Activated CD8-positive, alpha-beta memory T cell treated with anti-CD3 and anti-CD28 coated beads, Interleukin-2, amount 10 ng/mL, durations not matched to agents 7 days and 5 days (primary cell): ENCODE data around the gene GRID1. TPM values are rescaled to one million over a fixed set of nuclear protein-coding genes. Genes with fewer than 3 reads are reported as not detected.
"Not testable (repeated sequence)": the region's sequence is repeated elsewhere in the genome, so short reads cannot be mapped to it uniquely, and the experiment has no call there.

Experiments
- ATAC-seq: fragments of 150-1000 bp; cut with Tn5 transposase; one replicate; pipeline ENCODE4 v1.10.0; 2021; ENCODE audit warnings: moderate library complexity
- CTCF ChIA-PET: fragments of 350-600 bp; sonication (Branson Sonifier 250); formaldehyde crosslinking; loops from one replicate; lab custom pipeline; 2021; ENCODE audit warnings: antibody characterized with exemption; lab: Charles Lee
- DNase-seq: peaks from one replicate; pipeline ENCODE4 v3.0.0-alpha.2; 2020
- H3K27ac Mint-ChIP-seq: one replicate; pipeline ENCODE4 v1.8.0; 2021; ENCODE audit warnings: mild to moderate bottlenecking, mixed read lengths
- H3K27me3 Mint-ChIP-seq: one replicate; pipeline ENCODE4 v1.8.0; 2021; ENCODE audit warnings: mixed read lengths
- H3K36me3 Mint-ChIP-seq: one replicate; pipeline ENCODE4 v1.8.0; 2021; ENCODE audit warnings: mild to moderate bottlenecking, mixed read lengths
- H3K4me1 Mint-ChIP-seq: one replicate; pipeline ENCODE4 v1.8.0; 2021; ENCODE audit warnings: mixed read lengths
- H3K4me3 Mint-ChIP-seq: one replicate; pipeline ENCODE4 v1.8.0; 2021; ENCODE audit warnings: mild to moderate bottlenecking, moderate library complexity, mixed read lengths
- H3K9me3 Mint-ChIP-seq: one replicate; pipeline ENCODE4 v1.8.0; 2022; ENCODE audit warnings: low read depth, mixed read lengths
- total RNA-seq, 2 experiments: library from RNA; stranded (reverse); gene quantifications; one replicate each; pipeline ENCODE4 v1.2.3, GENCODE V29; 2021

GRID1 gene
- total RNA-seq, 2 experiments from 2014 or later, result not detected

DNA sequence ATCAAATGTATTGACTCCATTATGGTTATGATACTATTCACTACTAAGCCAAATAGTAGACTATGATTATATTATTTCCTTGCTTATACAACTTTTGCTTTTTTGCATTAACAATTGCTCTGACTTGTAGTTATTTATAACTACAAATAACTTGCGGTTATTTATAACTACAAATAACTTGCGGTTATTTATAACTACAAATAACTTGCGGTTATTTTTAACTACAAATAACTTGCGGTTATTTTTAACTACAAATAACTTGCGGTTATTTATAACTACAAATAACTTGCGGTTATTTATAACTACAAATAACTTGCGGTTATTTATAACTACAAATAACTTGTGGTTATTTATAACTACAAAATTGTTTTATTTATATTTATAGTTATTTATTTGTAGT, 436.6 kb downstream of the GRID1 start:
- H3K27ac Mint-ChIP-seq, H3K4me1 Mint-ChIP-seq, DNase-seq, H3K27me3 Mint-ChIP-seq, H3K9me3 Mint-ChIP-seq, H3K36me3 Mint-ChIP-seq, ATAC-seq, CTCF ChIA-PET, H3K4me3 Mint-ChIP-seq: not testable (repeated sequence)

DNA sequence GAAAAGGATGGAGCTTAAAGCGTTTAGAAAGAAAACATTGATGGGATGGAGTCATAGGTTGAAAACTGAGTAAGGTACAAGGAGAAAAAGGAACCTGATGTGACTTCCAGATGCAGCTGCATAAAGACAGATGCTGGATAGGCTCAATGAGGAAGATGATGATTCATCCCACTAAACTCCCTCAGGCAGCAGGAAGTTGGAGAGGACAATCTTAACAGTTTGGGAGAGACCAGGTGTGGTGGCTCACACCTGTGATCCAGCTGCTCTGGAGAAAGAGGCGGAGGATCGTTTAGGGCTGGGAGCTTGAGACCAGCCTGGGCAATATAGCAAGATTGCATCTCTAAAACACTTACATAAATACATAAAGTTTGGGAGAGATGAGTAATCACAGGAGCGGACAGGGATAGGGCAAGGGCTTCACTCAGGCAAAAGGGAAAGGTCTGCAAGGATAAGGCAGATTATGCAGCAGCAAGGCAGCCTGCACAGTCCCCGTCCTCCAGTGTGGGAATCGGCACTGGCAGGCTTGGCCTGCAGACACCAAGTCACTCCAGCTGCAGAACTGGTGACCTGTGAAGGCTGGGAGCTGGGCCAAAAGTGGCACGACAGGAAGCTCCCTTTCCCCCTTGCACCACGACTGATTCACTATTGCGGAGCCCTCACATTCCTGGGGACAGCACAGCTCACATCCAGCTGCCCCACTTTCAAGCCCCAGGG, 438.5 kb downstream of the GRID1 start:
- no peak for DNase-seq
- H3K4me3 Mint-ChIP-seq, result no peak overlapping the region
- ATAC-seq, result no peak
- H3K4me1 Mint-ChIP-seq, result no peaks in the 10 kb centered on the region
- CTCF ChIA-PET, result no interaction called here
- H3K27ac Mint-ChIP-seq, result no peak overlapping the region
- no peaks in the 10 kb centered on the region for H3K27me3 Mint-ChIP-seq
- H3K9me3 Mint-ChIP-seq, result no peaks in the 10 kb centered on the region
- no peaks in the 10 kb centered on the region for H3K36me3 Mint-ChIP-seq

DNA sequence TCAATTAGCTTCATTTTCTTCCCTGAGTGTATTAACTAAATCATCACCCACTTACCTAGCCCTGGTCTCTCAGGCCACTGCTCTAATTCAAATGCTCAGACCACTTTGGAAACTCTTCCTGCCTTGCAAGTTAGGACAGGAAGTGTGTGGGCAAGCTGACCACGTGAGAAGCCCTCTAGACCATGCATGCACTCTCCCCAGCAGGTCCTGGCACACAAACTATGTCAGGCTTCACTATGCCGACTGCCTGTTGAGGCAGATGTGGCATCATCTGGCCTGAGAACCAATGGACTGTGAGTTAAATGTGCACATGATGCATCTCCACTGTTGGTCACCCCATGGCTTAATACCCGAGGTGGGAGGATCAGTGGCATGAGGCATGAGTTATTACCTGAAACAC, 439.6 kb downstream of the GRID1 start:
- CTCF ChIA-PET, result no interaction called here
- ATAC-seq, result no peak
- Mint-ChIP-seq H3K27ac (no peak overlapping the region), H3K4me1 (no peaks in the 10 kb centered on the region), H3K27me3 (no peaks in the 10 kb centered on the region), H3K9me3 (no peaks in the 10 kb centered on the region), H3K36me3 (no peaks in the 10 kb centered on the region), H3K4me3 (no peak overlapping the region)
- no peak for DNase-seq

DNA sequence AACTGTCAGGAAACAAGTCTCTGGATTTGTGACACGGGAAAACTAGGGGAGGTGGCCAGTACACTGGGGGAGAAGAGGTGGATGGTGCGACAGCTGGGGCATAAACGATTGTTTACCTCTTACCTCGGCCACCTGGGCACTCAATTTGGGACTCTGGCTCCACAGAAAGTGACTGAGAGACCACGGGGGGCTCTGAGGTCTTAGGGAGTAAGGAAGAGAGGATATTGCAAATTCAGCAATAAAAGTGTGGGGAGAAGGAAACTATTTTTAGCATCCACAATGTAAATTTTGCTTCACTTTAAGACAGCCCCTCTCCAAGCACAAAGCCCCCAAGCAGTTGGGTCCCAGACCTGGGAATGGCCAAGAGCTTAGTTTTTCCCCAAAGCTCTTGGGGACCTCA, 440.5 kb downstream of the GRID1 start:
- CTCF ChIA-PET, result no interaction called here
- no peaks in the 10 kb centered on the region for H3K9me3 Mint-ChIP-seq
- ATAC-seq, result no peak

DNA sequence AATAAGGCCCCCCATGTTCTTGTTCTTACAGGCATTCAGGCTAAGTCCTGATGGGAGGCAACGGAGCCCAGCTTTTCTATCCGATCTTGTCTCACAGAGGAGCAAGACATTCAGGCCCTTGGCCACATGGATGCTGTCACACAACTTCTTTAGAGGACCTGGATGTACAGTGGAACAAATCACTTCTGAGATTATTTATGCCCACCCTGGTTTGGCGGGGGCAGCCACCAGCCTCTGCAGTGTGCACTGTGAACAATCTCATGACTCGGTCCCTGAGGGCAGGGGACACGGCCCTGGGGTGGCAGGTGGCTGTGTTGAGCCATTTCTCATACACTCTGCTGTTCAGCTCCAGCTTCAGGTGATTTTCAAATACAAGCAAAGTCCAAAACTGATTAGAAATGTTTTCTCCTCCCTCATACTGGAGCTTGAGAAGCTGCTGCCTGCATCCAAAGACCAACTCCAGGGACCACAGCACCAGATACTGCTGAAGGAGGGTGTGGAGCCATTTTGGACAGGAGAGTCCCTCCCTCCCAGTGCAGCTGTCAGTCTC, 441.3 kb downstream of the GRID1 start:
- H3K27me3 Mint-ChIP-seq, result no peaks in the 10 kb centered on the region
- no peak for DNase-seq
- no peaks in the 10 kb centered on the region for H3K4me1 Mint-ChIP-seq
- H3K36me3 Mint-ChIP-seq, result no peaks in the 10 kb centered on the region
- ATAC-seq, result no peak
- CTCF ChIA-PET, result no interaction called here
- H3K27ac Mint-ChIP-seq, result no peak overlapping the region
- H3K9me3 Mint-ChIP-seq, result no peaks in the 10 kb centered on the region
- H3K4me3 Mint-ChIP-seq, result no peak overlapping the region

More for the DNA sequence above, 440.5 kb downstream of the GRID1 start:
- no peak for DNase-seq
- H3K4me1 Mint-ChIP-seq, result no peaks in the 10 kb centered on the region
- H3K27ac Mint-ChIP-seq, result no peak overlapping the region
- H3K4me3 Mint-ChIP-seq, result no peak overlapping the region
- no peaks in the 10 kb centered on the region for H3K27me3 Mint-ChIP-seq
- no peaks in the 10 kb centered on the region for H3K36me3 Mint-ChIP-seq

DNA sequence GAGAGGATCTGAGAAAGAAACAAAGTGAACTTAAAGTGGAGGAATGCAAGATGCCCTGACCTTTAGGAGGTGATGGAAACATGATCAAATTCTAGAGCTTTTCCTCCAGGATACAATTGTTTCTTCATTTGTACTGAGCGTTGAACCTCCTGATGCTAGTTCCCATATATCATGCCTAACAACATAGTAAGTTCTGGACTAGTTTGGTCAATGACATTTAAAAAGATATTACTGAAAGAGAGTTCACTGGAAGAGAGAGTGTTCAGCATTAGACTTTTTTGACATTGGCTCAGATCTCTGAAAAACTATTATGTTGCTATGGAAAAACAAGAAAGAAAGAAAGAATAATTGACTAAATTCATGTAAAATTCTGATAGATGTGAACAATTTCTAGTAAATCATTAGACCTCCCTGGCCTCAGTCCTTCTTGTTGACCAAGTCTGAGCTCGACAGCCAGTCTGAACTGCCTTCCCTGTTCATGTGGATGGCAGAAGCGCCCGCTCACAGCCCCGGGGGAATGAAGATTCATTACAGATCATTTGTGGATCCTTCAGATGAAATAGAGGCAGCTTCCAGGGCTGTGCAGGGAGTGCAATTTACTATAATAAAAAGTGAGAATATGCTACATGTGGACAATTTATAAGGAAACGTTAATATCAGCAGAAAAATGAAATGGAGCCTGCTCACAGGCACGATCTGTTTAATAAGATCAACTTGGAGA, 442.1 kb downstream of the GRID1 start:
- ATAC-seq, result no peak
- CTCF ChIA-PET, result no interaction called here
- no peaks in the 10 kb centered on the region for H3K27me3 Mint-ChIP-seq
- no peak for DNase-seq
- no peak overlapping the region for H3K27ac Mint-ChIP-seq
- no peaks in the 10 kb centered on the region for H3K9me3 Mint-ChIP-seq
- H3K4me1 Mint-ChIP-seq, result no peaks in the 10 kb centered on the region
- no peaks in the 10 kb centered on the region for H3K36me3 Mint-ChIP-seq
- no peak overlapping the region for H3K4me3 Mint-ChIP-seq

DNA sequence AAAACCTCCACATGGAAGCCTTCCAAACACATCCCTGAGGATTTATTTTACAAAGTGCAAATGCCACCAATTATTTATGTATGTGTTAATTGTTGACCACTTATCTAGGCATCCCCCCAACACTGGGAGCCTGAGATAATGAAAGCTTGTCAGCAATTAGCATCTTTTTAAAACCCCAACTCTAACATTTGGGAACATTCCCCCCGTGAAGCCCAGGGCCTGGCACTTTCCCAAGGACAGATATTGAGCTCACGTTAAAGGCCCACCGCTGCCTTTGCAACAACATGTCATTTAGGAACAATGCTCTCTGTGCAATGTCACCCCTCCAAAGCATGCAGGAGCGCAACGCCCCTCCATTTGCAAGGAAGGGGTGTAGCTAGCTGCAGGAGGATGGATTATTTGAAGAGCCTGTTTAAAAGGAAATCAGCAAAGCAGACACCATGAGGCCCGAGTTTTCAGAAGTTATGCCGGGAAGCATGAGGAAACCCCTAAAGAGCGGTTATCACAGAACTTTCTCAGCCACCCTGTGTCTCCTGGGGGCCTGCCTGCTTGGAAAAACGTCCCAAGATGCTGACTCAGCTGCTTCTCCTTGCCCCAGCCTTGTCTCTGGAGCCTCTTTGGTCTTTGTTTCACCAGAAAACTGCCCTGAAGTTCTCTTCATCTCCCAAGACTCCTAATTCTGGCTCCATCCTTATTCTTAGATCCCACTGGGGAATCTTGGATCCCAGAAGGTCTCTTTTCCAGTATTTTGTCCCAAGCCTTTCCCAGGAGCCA, 444.1 kb downstream of the GRID1 start:
- Mint-ChIP-seq H3K4me1 (no peaks in the 10 kb centered on the region), H3K36me3 (no peaks in the 10 kb centered on the region), H3K9me3 (no peaks in the 10 kb centered on the region), H3K27me3 (no peaks in the 10 kb centered on the region), H3K4me3 (no peak overlapping the region), H3K27ac (no peak overlapping the region)
- DNase-seq (peak; percentile 2), ATAC-seq (no peak)
- CTCF ChIA-PET, result no interaction called here

DNA sequence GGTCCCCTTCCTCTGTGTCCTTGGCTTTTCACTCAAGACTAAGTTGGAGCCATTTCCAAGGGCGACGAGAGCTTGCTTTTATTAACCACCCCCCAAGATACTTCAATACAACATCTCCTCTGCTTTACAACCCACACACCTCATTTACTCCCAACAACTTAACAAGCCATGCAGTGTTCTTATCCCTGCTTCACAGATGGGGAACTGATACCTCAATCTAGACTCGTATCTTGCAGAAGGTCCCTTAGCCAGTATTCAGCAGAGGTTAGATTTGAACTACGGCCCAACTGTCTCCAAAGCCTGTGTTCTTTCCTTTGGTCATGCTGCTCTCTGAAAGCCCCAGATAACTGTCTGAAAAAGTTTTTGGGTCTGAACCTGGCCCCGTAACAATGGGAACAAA, 444.8 kb downstream of the GRID1 start:
- no peaks in the 10 kb centered on the region for H3K9me3 Mint-ChIP-seq
- H3K4me3 Mint-ChIP-seq, result no peak overlapping the region
- ATAC-seq (no peak), DNase-seq (peak; percentile 30)
- no peaks in the 10 kb centered on the region for H3K36me3 Mint-ChIP-seq
- no peaks in the 10 kb centered on the region for H3K4me1 Mint-ChIP-seq
- no peaks in the 10 kb centered on the region for H3K27me3 Mint-ChIP-seq
- CTCF ChIA-PET, result no interaction called here
- H3K27ac Mint-ChIP-seq, result no peak overlapping the region

DNA sequence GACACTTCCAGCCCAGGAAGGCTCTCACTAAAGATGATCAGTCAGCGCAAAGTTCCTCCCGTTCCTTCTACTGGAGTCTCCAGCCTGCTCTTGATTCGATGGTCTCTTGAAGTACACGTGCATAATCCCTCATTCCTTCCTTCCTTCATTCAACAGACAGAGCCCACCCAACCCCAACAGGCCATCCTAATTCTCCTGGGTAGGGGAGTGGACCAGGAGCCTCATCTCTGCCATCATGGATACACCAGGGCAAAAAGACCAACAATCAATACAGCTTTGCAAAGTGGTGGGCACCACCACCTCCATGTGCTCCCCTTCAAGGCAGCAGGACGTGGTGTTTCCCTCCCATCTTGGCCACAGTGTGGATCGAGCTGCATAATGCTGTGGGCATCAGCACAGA, 446.3 kb downstream of the GRID1 start:
- ATAC-seq (no peak), DNase-seq (no peak)
- no peaks in the 10 kb centered on the region for H3K27me3 Mint-ChIP-seq
- no peak overlapping the region for H3K27ac Mint-ChIP-seq
- H3K4me3 Mint-ChIP-seq, result no peak overlapping the region
- no peaks in the 10 kb centered on the region for H3K4me1 Mint-ChIP-seq
- CTCF ChIA-PET, result no interaction called here
- no peaks in the 10 kb centered on the region for H3K36me3 Mint-ChIP-seq
- no peaks in the 10 kb centered on the region for H3K9me3 Mint-ChIP-seq

DNA sequence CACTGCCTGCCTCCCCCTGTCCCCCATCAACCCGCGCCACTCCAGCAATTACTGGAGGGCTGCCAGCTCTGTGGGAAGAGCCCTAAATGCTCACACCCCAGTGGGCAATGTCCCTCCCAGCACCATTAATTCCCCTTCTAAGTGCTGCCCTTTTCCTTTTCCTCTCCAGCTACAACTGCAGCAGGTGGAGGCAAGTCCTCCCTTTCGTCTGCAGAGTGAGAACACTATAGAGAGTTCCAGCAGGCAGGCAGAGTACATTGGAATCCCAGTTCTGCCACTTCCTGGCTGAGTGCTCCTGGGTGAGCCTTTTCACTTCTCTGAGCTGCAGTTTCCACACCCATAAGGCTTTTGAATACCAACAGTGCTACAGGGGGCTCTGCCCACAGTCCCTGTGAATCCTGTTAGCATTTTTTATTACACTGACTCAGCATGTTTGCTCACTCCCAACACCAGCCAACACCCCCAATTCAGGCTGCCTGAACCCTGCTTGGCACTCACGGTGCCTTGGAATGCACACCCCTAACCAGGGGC, 447.0 kb downstream of the GRID1 start:
- Mint-ChIP-seq H3K27me3 (no peaks in the 10 kb centered on the region), H3K27ac (no peak overlapping the region), H3K4me3 (no peak overlapping the region), H3K4me1 (no peaks in the 10 kb centered on the region), H3K9me3 (no peaks in the 10 kb centered on the region), H3K36me3 (no peaks in the 10 kb centered on the region)
- ATAC-seq (no peak), DNase-seq (peak; percentile 22)
- CTCF ChIA-PET, result no interaction called here

DNA sequence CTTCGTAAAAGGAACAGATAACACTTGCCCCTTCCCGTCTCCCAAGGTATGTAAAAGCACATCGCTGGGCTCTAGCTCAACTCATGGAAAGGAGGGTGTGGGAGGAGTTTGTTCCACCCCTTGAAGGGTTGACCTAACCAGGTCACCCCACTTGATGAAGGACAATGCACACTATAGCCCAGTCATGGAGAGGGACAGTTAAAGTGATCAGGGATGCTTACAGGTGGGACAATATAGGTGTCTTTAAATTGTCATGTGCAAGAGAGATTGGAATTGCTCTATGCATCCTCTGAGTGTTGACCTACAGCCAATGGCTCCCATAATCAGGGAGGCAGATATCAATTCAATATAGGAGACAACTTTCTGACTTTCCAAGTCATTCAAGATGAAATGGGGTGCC, 448.2 kb downstream of the GRID1 start:
- Mint-ChIP-seq H3K4me1 (no peaks in the 10 kb centered on the region), H3K36me3 (no peaks in the 10 kb centered on the region), H3K9me3 (no peaks in the 10 kb centered on the region), H3K27me3 (no peaks in the 10 kb centered on the region), H3K4me3 (no peak overlapping the region), H3K27ac (no peak overlapping the region)
- ATAC-seq, result no peak
- CTCF ChIA-PET, result no interaction called here
- DNase-seq, result no peak

DNA sequence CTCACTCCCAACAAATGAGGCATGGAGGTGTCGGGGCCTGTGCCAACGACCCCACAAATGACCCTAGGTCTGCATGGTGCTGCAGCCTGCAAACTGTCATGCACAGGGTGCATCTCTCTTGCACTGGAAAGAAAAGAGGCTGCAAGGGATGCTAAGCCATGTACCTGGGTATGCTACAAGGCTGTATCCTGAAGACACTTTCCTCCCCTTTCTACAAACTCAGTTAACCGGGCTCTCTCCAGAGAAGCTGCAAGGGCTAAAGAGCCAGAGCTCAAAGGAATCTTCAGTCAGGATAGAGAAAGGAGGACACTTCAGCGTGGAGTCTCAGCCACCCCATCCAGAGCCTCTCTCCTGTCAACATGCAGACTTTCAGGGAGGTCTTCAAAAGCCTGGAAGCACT, 449.0 kb downstream of the GRID1 start:
- Mint-ChIP-seq H3K4me3 (no peak overlapping the region), H3K4me1 (no peaks in the 10 kb centered on the region), H3K27me3 (no peaks in the 10 kb centered on the region), H3K9me3 (no peaks in the 10 kb centered on the region), H3K36me3 (no peaks in the 10 kb centered on the region), H3K27ac (no peak overlapping the region)
- CTCF ChIA-PET, result no interaction called here
- no peak for DNase-seq
- no peak for ATAC-seq

DNA sequence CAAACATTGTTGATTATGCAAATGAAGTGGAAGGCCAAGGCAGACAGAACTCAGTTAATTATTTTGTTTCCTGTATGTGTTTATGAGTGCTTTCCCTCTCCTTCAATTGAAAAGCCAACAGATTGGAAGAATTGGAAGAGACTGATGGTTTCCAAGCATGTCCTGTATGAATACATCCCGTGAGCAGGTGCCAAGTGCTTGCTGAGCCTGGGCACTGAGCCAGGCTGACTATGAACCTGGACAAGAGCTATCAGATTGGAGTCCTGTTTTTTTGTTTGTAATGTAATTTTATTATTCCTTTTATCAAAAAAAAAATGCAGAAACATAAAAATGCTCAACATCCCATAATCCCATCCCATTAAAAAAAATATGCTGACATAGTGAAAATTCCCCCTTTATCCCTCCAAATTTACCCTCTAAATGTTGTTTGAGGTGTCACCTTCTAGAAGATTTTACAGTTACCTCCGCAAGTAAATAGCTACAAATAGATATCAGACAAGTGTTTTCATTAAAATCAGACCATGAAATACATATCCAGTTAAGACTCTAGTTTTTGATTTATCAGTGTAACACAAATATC, 449.5 kb downstream of the GRID1 start:
- no peak for ATAC-seq
- H3K36me3 Mint-ChIP-seq, result no peaks in the 10 kb centered on the region
- no peaks in the 10 kb centered on the region for H3K4me1 Mint-ChIP-seq
- CTCF ChIA-PET, result no interaction called here
- H3K27ac Mint-ChIP-seq, result no peak overlapping the region
- DNase-seq, result no peak
- no peaks in the 10 kb centered on the region for H3K9me3 Mint-ChIP-seq
- H3K27me3 Mint-ChIP-seq, result no peaks in the 10 kb centered on the region
- H3K4me3 Mint-ChIP-seq, result no peak overlapping the region
